K562 (cell line): ENCODE data around the gene PROK1.
"Not testable (repeated sequence)": the region's sequence is repeated elsewhere in the genome, so short reads cannot be mapped to it uniquely, and the experiment has no call there.

Source experiments
- NFRKB ChIP-seq: fragments of 450-650 bp; IDR thresholded peaks from 2 replicates; pipeline ENCODE4 v1.6.1; 2016; ENCODE audit warnings: low read depth
- ZSCAN32 ChIP-seq: fragments of 450-650 bp; formaldehyde crosslinking; IDR thresholded peaks from 2 replicates; pipeline ENCODE4 v1.4.0; 2020; ENCODE audit warnings: mild to moderate bottlenecking, moderate library complexity
- TF ChIP-seq, protein P1 (sequence below), 3 experiments: IDR thresholded peaks in 2 of 3; conservative IDR thresholded peaks in 1 of 3; 2 replicates each; pipeline ENCODE4 v1.5.1; 2011 to 2012; ENCODE audit warnings: low read length in 3 of 3, mild to moderate bottlenecking in 3 of 3, control low read depth in 2 of 3, improper control_type of control experiment in 1 of 3, inconsistent platforms in 1 of 3, low read depth in 1 of 3, mixed read lengths in 1 of 3, moderate library complexity in 1 of 3; ENCODE audit not compliant: insufficient read depth in 2 of 3
- TF ChIP-seq, protein P2 (sequence below), 2 experiments: fragments of 450-650 bp in 1 of 2; sonication (generic) in 1 of 2; formaldehyde crosslinking in 1 of 2; IDR thresholded peaks in 1 of 2; conservative IDR thresholded peaks in 1 of 2; 2 replicates each; pipeline versions ENCODE4 v1.6.1 to v1.8.1; 2016 to 2023; ENCODE audit warnings: mild to moderate bottlenecking in 2 of 2, moderate library complexity in 2 of 2, inconsistent platforms in 1 of 2, missing genetic modification reagents in 1 of 2

DNA sequence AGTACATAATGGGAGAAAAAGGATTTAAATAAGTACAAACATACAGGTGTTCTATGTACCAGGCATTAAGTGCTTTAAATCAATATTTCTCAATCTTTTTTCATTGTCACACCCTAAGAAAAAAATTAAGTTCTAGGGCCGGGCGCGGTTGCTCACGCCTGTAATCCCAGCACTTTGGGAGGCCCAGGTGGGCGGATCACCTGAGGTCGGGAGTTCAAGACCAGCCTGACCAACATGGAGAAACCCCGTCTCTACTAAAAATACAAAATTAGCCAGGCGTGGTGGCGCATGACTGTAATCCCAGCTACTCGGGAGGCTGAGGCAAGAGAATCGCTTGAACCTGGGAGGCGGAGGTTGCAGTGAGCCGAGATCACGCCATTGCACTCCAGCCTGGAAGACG, 44.5 kb upstream of the PROK1 start:
- not testable (repeated sequence) for TF ChIP-seq ZSCAN32 (CRISPR knock-in tag); NFRKB
- TF ChIP-seq, protein P1, sequence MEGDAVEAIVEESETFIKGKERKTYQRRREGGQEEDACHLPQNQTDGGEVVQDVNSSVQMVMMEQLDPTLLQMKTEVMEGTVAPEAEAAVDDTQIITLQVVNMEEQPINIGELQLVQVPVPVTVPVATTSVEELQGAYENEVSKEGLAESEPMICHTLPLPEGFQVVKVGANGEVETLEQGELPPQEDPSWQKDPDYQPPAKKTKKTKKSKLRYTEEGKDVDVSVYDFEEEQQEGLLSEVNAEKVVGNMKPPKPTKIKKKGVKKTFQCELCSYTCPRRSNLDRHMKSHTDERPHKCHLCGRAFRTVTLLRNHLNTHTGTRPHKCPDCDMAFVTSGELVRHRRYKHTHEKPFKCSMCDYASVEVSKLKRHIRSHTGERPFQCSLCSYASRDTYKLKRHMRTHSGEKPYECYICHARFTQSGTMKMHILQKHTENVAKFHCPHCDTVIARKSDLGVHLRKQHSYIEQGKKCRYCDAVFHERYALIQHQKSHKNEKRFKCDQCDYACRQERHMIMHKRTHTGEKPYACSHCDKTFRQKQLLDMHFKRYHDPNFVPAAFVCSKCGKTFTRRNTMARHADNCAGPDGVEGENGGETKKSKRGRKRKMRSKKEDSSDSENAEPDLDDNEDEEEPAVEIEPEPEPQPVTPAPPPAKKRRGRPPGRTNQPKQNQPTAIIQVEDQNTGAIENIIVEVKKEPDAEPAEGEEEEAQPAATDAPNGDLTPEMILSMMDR (IDR thresholded peaks at IDR 0.05 in 2 of 3, conservative IDR thresholded peaks at IDR 0.05 in 1 of 3; ENCODE audit: insufficient read depth in 2 of 3, low read depth in 1 of 3, low read length in 3 of 3) = not testable (repeated sequence)
- TF ChIP-seq, protein P2, sequence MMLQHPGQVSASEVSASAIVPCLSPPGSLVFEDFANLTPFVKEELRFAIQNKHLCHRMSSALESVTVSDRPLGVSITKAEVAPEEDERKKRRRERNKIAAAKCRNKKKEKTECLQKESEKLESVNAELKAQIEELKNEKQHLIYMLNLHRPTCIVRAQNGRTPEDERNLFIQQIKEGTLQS (IDR thresholded peaks at IDR 0.05) = not testable (repeated sequence)
- TF ChIP-seq, protein P2 (CRISPR knock-in tag; conservative IDR thresholded peaks at IDR 0.05) = not testable (repeated sequence)
